AG04450 (cell line): ENCODE results near the gene MSL1. TPM values are rescaled to one million over a fixed set of nuclear protein-coding genes. Genes with fewer than 3 reads are reported as not detected.

Experiments used
- CTCF ChIA-PET: fragments of 300-600, 350-600 bp; formaldehyde crosslinking; extraction: SDS; loops from one replicate; lab custom pipeline; 2022; ENCODE audit warnings: antibody characterized with exemption, inconsistent platforms; lab: Charles Lee
- POLR2A ChIA-PET: fragments of 350-600 bp; formaldehyde crosslinking; extraction: SDS; loops from one replicate; lab custom pipeline; 2021; ENCODE audit warnings: antibody characterized with exemption, inconsistent platforms; lab: Yijun Ruan, JAX
- DNase-seq: peaks from one replicate; pipeline ENCODE4 v3.0.0-alpha.2; 2011; ENCODE audit warnings: low read depth, low spot score
- H3K27ac ChIP-seq: one replicate; pipeline ENCODE4 v1.5.1; 2012; ENCODE audit warnings: low read depth, low read length, control low read depth
- H3K27me3 ChIP-seq: one replicate; pipeline ENCODE4 v1.6.0; 2012; ENCODE audit warnings: low read length; ENCODE audit not compliant: control insufficient read depth, insufficient read depth
- H3K4me3 ChIP-seq: 2 replicates; pipeline ENCODE4 v1.5.1; 2011; ENCODE audit warnings: mild to moderate bottlenecking, low read depth, low read length, control low read depth
- H3K9me3 ChIP-seq: 2 replicates; pipeline ENCODE4 v1.5.1; 2012; ENCODE audit warnings: low read length; ENCODE audit not compliant: control insufficient read depth, insufficient read depth
- CTCF ChIP-seq: IDR thresholded peaks from 2 replicates; pipeline ENCODE4 v1.5.1; 2011; ENCODE audit warnings: low read depth, low read length, control low read depth, inconsistent platforms
- polyA plus RNA-seq: library from polyadenylated mRNA; depleted of rRNA; stranded (reverse); fragments of >200 nt; gene quantifications from 2 replicates; pipeline ENCODE4 v1.2.3, GENCODE V29; 2011

Gene MSL1
- polyA plus RNA-seq, 1 experiment, result 92.2 TPM

GRCh38 chr17:40107522-40108174, 14.1 kb upstream of the MSL1 start:
- ChIA-PET CTCF (interaction anchor here (1.1 to 1.6 kb wide), 2 partner anchors 15 to 32 kb away, joined by 3 to 10 read pairs; no protein-coding TSS in a partner anchor), POLR2A (no interaction called here)
- Histone ChIP-seq H3K27ac (peak overlapping the region; percentile 93), H3K9me3 (no peaks in the 10 kb centered on the region), H3K4me3 (no peak overlapping the region), H3K27me3 (no peaks in the 10 kb centered on the region)
- TF ChIP-seq CTCF, result 0 out of 2 replicates have a peak, but pooled peaks have one; percentile 1
- no peak for DNase-seq

- Histone ChIP-seq H3K27ac (no peak overlapping the region), H3K4me3 (no peak overlapping the region), H3K9me3 (no peaks in the 10 kb centered on the region), H3K27me3 (no peaks in the 10 kb centered on the region)
- ChIA-PET POLR2A (interaction anchor here (0.7 to 5.4 kb wide), 3 partner anchors 8 to 14 kb away, joined by 7 to 66 read pairs (median 58); partner anchors contain the start of genes MSL1 and NR1D1), CTCF (interaction anchor here (0.5 to 1.1 kb wide), 4 partner anchors 22 to 60 kb away, joined by 3 to 4 read pairs (median 3); no protein-coding TSS in a partner anchor)
- no peak for DNase-seq
- no peak; the same call in 1 of the 2 replicates for TF ChIP-seq CTCF
Measured at GRCh38 chr17:40108970-40109824, 12.6 kb upstream of the MSL1 start.

GRCh38 chr17:40110026-40110845, 11.5 kb upstream of the MSL1 start:
- no peak for TF ChIP-seq CTCF
- Histone ChIP-seq H3K27ac (peak overlapping the region; percentile 40), H3K4me3 (no peak overlapping the region; the same call in 1 of the 2 replicates), H3K27me3 (no peaks in the 10 kb centered on the region), H3K9me3 (no peaks in the 10 kb centered on the region)
- CTCF ChIA-PET, result interaction anchor here (0.5 to 4.3 kb wide), 9 partner anchors 10 to 85 kb away, joined by 3 to 83 read pairs (median 21); partner anchors contain the start of genes MSL1 and NR1D1
- POLR2A ChIA-PET, result interaction anchor here (0.6 to 5.4 kb wide), 7 partner anchors 11 to 92 kb away, joined by 3 to 66 read pairs (median 6); partner anchors contain the start of genes CASC3, MSL1 and NR1D1
- DNase-seq, result no peak

- Histone ChIP-seq H3K27ac (peak overlapping the region; percentile 40), H3K9me3 (no peaks in the 10 kb centered on the region), H3K4me3 (peak overlapping the region; percentile 14; the same call in 1 of the 2 replicates), H3K27me3 (no peaks in the 10 kb centered on the region)
- peak; percentile 71 for TF ChIP-seq CTCF
- ChIA-PET POLR2A (interaction anchor here (0.6 to 5.4 kb wide), 12 partner anchors 11 to 276 kb away, joined by 3 to 66 read pairs (median 5); partner anchors contain the start of genes CASC3, MSL1 and NR1D1), CTCF (interaction anchor here (0.5 to 4.9 kb wide), 27 partner anchors 8 to 243 kb away, joined by 3 to 83 read pairs (median 8); partner anchors contain the start of genes CASC3, CSF3, MED24 and MSL1)
- DNase-seq, result peak; percentile 87
Measured at GRCh38 chr17:40111221-40112128, 10.3 kb upstream of the MSL1 start.
